Urothelium cell line (cell line): ENCODE results near the gene LIMCH1.

ENCODE experiments used
- DNase-seq: peaks from one replicate; pipeline ENCODE4 v3.0.0; 2011; ENCODE audit warnings: low spot score, mixed read lengths
- FAIRE-seq: peaks from 2 replicates; lab custom pipeline; 2011; peaks lifted over from hg19 to GRCh38; lab: Jason Lieb, UNC

Gene LIMCH1

DNA sequence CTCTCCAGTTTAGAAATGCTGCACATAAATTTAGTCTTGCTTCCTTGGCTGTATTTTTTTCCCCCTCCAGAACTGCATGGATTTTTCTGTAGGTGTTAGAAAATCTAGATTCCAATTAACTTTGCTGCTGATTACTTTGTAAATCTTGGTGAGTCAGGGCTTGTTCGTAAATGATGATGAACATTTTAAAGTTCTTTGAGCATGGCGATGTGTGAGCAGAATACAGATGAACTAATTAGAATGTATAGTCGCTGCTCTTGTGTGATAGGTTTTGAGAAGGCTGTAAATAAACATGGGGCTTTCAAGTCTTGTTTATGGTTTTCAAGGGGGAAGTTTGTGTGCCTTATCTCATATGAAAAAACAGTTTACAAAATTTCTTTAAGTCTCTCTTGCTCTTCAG, 23.3 kb downstream of the LIMCH1 start:
- no peak for FAIRE-seq

DNA sequence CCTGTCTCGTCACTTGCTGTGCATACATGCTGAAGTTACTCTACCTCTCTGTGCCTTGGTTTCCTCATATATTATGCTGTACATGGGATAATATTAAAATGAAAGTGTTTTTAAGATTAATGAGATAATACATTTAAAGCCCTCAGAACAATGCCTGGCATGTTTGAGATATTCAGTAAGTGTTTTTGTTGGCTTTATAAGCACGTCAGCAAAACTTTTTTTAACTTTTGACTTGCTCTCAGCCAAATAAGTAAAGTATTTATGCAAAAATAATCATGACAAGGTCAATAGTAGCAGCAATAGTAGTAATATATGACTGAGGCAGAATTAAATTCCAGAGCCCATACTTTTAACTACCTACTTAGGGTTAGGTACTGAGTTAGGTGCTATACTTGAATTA, 29.2 kb downstream of the LIMCH1 start:
- no peak for DNase-seq
- no peak for FAIRE-seq

More for the DNA sequence above, 23.3 kb downstream of the LIMCH1 start:
- DNase-seq, result no peak

DNA sequence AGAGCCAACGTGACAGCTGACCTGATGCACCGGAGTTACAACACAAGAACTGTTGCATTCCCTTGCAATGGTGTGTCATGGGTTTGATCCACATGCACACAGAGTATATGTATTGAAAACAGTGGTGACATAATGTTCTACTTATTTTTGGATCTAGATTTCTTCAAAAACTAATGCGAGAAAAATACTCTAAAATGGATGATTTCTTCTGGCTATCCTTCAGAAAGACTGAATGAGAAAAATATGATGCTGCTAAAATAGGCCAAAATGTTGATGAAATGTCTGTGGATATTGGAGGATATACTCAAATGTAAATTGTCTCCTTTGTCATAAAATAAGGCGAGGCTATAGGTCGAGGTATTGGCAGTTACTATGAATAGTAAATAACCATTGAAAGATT, 30.4 kb downstream of the LIMCH1 start:
- no peak for FAIRE-seq

DNA sequence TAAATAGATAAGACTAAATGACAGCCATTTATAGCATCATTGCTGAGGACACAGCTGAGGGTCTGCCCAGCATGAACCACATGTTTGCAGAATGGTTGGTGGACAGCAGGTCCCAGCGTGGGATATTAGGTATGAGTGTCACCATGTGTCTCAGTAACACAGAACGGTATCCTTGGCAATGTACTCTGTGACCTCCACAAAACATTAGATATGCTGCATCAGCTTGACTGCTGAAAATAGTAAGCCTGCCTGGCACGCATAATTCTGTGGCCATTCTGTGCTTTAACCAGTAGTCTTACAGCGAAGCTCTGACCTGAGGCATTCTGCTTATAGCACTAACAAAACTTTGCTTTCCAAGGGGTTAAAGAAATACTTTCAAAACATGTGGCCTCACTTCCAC, 32.0 kb downstream of the LIMCH1 start:
- DNase-seq (no peak), FAIRE-seq (no peak)

More for the DNA sequence above, 30.4 kb downstream of the LIMCH1 start:
- no peak for DNase-seq

DNA sequence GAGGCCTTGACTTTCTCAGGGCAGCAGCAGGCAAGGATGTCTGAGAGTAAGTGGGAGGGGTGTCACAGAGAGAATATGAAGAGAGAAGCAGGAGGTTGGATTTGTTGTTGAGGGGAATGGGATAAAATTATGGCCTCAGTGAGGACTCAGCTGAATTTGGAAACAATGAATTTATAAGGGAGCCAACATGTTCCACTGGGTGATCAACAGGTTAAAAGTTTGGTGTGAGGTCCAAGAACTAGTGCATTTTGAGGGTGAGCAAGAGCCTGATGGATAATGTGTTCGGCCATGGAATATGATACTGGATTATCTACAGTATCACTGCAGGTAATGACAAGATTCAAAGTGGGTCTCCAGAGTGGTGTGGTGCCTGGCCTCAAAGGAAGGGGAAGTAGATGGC, 33.5 kb downstream of the LIMCH1 start:
- FAIRE-seq, result no peak
- no peak for DNase-seq

DNA sequence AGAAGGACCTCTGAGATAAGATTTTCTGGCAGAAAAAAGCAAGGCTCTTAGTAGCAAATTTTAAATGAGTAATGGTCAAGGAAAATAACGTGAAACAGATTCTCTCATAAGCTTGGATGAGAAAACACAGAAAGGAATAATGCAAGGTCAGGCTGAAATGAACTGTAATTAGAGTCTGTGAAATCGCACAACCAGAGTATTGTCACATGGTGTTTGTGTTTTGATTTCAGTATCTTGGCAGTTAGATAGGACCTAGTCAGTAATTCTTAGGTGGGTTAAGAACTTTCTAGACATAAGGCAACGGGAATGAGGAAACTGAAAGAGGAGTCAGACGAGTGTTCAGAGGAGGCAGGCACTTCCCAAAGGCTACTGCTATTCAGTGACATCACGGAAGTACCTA, 34.6 kb downstream of the LIMCH1 start:
- DNase-seq, result no peak
- FAIRE-seq, result no peak

DNA sequence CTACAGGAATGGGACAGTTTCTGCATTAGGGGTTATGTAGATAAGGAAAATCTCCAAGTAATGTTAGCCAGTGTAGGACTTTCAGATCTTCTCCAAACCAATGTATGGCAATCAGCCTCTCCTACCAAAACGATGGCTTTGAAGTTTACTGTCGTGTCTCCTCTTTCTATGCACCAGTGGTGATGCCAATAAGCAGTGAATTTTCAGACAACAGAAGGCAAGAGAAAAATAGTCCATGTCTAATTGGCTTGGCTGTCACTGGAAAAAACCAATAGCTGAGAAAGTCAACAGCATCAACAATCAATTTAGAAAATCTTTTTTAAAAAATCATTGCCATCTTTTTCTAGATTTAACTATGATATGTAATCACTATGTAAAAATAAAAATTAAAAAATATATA, 35.0 kb downstream of the LIMCH1 start:
- FAIRE-seq, result no peak
- no peak for DNase-seq

DNA sequence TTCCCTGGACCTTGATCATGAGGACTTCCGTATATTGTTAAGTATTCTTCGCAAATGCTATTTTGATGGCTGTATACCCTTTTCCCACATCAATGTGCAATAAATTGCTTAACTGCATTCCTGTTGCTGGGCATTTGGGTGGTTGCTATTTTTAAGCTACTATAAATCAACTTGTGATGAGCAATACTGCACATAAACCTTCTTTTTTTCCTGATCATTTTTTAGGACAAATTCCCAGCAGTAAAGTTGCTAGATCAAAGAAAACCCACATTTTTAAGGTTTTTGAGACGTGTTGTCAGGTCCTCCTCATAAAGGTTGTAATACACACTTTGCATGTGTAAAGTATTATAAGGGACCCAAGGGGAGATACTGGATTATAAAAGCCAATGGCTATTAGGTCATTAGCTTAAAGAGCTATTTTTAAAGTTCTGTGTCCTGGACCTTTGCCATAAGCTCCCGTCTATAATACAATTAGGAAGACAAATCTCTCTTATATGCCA, 35.6 kb downstream of the LIMCH1 start:
- DNase-seq (peak; percentile 23), FAIRE-seq (peak; percentile 68)

DNA sequence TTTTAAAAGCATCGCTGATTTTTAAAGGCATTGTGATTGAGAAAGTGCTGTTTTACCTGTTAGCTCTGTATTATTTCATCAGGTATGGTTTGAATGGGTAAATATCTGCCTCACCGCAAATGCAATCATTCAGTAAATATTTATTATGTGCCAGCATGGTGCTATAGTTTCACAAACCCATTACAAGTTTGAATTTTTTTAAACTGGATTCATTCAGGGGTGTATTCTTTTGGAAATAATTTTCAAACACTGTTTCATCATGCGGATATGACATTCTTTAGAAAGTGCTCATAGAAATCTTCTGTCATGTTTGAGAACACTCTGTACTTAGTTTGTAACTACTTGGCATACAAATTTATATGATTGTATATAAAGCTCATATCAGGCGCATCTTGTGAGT, 37.2 kb downstream of the LIMCH1 start:
- no peak for FAIRE-seq
- no peak for DNase-seq

DNA sequence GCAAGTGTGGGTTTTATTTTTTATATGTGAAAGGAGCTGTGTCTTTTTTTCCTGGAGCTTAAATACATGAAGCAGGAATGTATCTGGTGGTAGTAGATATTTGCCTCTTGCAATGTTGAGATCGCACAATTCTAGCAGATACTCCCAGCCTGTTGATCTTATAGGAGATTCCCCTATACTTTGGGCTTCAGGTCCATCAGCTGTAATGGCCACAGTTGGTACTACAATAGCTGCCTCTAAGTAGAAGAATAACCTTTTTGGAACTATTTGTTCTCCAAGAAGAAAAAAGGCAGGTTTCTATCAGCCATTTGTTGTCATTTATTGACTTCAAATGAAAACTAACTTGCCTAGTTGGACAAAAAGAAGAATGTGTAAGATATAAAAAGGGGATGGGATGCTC, 37.7 kb downstream of the LIMCH1 start:
- DNase-seq, result no peak
- FAIRE-seq, result no peak

DNA sequence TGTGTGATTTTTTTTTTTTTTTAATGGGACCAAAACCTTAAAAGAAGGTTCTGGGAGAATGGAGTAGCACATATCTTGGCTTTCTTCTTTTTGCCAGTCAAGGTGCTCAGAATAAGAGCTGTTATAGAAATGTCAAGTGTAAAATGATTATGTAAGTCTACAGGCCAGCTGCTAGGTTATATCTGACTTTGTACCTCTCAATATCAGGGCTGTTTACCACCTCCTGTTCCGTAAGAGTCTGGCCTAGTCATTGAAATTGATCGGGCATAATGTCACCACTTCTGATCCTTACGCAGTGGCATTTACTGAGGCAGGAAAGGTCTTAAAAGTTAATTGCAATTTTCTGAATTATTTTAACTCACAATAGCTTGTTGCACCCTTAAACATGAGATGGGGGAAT, 41.1 kb downstream of the LIMCH1 start:
- no peak for FAIRE-seq

DNA sequence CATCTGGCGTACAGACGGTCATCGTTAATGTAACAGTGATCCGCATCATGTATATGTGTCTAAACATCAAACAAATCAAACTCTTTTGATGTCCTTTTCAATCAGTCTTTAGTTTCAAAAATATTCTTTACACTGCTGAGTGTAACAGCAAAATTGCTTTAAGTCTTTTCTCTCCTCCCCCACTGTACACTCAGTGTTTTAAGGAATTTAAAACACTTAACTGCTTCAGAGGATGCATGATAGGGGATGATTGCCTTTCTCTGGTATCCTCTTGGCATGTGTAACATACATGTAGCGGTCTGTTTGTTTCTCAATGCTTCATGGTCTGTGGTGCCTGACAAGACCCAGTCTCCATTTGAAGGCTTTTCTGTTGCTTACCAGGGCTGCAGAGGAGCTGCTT, 41.6 kb downstream of the LIMCH1 start:
- DNase-seq (no peak), FAIRE-seq (peak; percentile 23)

More for the DNA sequence above, 41.1 kb downstream of the LIMCH1 start:
- no peak for DNase-seq

DNA sequence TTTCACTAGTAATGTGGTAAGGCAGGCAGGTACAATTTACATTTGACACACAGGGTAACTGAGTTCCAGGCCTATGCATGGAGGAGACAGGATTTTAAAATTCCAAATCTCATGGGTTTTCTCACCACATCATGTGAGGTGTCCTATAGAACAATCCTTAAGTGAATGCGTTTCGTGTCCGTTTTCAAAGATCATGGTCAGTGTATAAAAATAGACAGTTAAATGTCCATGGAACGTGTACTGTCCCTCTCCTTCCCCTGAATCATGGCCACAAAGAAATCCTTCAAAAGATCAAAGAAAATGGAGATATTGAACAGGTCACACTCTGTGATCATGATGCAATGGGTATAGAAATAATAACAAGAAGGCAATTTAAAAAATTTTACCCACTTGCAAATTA, 42.0 kb downstream of the LIMCH1 start:
- DNase-seq (no peak), FAIRE-seq (peak; percentile 72)

DNA sequence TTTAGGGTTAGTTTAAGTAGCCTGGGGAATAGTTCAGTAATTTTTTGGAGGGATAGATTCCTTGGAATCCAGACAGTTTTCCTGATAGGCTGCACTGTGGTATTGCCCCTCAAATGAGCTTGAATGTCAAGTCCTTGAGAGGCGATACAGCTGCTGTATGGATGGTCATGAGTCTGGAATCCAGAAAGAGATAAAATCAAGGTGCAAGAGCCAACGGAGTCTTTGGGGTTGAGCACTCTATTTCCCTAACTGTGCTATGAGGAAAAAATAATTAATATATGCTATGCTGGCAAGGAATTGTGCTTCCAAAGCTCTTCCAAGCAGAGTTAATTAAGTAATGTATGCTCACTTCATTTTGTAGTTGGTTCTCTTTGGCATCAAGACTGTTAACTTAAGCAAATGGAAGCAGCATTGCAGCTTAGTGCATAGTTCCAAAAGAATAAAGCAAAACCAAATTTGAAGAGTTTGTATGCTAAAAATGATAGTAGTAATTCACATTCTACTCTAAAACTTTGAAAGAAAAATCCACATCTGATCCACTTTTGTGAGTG, 48.8 kb downstream of the LIMCH1 start:
- DNase-seq (no peak), FAIRE-seq (no peak)

DNA sequence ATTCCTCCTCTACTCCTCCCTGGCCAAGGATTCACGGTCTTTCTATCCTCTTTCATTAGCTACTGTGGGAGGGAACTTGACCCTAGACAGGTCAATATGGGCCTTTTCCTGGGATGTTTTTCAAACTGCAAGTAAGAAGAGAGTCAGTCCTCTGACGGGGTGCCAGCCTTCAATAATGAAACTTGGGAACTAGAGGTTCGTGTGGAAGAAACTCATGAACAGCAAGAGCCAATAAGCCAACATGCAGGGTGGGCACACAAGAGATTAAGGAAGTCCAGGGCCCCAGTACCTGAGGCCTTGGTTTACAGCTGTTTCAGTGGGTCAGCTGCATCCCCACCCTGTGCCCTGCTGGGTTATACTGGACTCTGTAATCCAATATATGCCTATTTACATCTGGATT, 49.3 kb downstream of the LIMCH1 start:
- FAIRE-seq, result no peak
- DNase-seq, result no peak

DNA sequence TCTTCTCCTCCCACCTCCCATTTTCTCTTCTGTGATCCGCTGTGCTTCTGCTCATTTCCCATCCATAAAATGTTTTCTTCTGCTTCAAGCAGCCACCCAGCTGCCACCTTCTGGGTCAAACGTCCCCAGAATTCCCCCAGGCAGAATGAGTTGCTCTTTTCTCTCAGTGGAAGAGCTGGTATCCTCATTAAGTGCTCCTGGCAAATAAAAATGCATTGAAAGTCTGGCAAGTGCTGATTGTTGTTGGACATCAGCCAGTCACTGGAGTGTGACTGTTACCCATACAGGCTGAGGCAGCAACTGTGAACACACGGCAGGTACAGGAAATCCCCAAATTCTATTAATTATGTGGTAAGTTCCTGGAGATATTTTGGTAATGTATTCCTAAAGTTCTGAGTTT, 52.6 kb downstream of the LIMCH1 start:
- FAIRE-seq (no peak), DNase-seq (no peak)

DNA sequence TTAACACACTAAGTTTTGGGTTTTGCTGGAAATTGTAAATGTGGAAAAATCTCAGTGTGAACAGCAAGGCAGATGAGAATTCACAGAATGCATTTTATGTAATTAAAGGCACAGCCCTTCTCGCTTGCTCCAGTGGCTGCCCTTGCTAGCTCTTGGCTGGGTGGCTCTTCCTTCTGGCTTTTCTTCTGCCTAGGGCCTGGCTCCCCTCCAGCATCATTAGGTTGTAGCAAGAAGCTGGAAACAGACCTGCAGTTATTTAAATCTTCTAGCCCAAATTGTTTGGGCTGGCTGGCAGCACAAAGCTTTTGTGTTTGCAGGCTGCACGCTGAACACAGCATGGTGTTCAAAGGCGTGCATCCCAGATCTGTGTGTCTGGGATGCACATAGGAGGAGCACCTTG, 56.5 kb downstream of the LIMCH1 start:
- FAIRE-seq, result no peak
- no peak for DNase-seq

DNA sequence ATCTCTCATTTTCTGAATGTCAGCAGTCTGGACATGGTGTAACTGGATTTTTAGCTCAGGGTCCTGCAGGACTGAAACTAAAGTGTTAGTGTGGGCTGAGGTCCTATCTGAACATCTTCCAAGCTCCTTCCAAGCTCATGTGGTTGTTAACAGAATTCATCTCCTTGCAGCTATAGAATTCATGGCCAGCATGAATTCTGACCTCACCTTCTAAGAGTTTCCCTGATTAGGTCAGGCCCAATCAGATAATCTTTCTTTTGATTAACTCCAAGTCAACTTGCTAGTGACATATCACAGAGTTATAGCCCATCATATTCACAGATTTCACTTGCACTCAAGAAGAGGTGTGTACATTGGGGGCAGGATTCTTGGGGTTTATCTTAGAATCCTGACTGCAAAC, 59.5 kb downstream of the LIMCH1 start:
- DNase-seq, result no peak
- FAIRE-seq, result peak; percentile 5

DNA sequence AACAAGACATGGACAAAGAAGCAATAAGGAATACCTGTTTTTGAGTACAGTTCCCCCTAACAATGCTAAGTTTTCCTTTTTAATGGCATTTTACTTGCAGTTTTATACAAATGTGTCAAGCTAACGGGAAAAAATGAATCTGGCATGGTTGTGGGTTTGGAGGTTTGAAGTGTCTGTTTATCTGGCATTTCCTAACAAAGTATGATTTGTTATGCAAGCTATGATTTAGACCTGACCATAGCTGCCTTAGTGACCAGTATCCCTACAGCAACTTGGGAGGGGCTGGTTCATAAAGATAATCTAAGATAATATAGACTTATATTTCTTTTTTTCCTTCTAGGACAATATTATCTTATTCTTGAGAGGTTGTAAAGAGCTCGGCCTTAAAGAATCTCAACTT, 60.6 kb downstream of the LIMCH1 start:
- FAIRE-seq, result no peak
- DNase-seq, result no peak

DNA sequence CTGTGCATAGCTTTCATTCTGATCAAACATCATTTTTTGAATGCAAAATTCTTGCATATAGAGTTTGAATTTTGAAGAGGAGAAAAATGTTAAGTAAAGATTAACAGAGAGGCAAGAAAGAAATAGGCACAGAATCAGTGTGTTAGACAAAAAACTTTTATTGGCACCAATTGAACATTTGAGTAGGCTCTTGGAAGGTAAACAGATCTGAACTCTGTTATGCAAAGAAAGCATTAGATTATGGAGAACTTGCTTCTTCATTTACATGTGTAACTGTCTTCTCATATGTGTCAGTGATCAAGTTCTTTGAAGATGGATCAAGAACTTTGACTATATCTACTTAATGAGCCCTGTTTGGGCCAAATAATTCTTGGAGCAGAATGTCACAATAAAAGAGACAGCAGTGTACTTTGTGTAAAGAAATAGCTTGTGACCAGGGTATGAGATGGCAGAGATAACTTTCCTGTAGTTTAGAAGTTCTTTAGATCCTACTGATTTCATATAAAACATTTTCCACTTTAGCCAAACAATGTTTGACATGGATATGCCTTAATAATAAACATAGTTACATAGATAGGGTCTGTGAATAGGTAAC, 61.3 kb downstream of the LIMCH1 start:
- FAIRE-seq (no peak), DNase-seq (no peak)

DNA sequence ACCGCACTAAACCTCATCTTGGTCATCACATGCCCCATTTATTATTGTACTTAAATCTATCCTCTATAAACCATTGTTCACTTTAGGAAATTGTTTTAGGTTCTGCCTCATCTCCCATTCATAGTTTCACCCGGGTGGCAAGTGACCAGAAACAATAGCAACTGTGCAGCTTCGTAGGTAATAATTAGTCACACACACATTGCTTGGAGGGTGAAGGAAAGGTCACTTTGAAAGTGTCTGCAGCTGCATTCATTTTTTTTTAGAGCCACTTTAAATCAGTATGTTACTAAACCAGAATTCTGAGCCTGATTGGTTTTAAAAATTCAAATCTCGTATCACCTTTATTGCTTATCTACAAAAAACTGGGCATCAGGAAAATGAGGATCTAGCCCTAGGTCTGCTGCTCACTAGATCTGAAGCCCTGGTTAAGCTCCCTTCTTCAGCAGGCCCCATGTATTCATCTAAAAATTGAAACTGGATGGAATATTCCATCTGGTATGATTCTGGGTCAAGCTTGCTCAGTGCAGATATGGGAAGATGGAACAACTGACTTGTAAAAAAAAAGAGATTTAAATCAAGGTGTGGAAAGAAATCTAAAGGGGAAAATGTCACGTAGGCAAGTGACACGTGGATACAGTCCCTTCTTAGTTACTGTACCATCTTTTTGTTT, 62.4 kb downstream of the LIMCH1 start:
- FAIRE-seq (no peak), DNase-seq (peak; percentile 28)

DNA sequence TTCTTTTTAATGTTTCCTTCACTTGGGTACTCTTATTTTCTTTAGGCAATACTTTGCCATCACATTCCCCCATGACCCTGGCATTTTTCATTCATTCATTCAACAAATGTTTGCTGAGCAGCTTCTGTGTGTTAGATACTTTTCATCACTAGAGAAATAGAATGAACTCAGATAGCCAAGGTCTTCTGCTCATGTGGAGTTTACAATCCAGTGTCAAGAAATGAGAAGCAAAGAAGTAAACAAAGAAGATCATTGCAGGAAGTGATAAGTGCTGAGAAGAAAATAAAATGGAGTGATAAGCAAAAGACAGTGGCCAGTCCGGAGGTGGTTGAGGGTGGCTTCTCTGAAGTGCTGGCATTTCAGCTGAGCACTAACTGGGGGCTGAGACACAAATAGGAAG, 63.1 kb downstream of the LIMCH1 start:
- no peak for FAIRE-seq
- no peak for DNase-seq
